ENCODE data around the gene PHYHIPL.

Gene PHYHIPL

GRCh38 chr10:59177031-59177797 lies 771 bp downstream of the PHYHIPL start (continued):
- TF ChIP-seq REST (tag by site-specific recombination; IDR thresholded peaks at IDR 0.05) (peak; percentile 98), ZNF398 (tag by site-specific recombination; IDR thresholded peaks at IDR 0.05) (no peak), ZFHX2 (tag by site-specific recombination; conservative IDR thresholded peaks at IDR 0.05) (no peak), BCL11B (tag by site-specific recombination; IDR thresholded peaks at IDR 0.05; ENCODE audit: low read depth) (no peak), ZBTB10 (tag by site-specific recombination; IDR thresholded peaks at IDR 0.05) (peak; percentile 3; the same call in 1 of the 2 replicates), ZBTB17 (tag by site-specific recombination; IDR thresholded peaks at IDR 0.05) (peak; percentile 63; the same call in 1 of the 2 replicates), ZNF280C (tag by site-specific recombination; IDR thresholded peaks at IDR 0.05) (no peak), HIC1 (tag by site-specific recombination; IDR thresholded peaks at IDR 0.05) (peak; percentile 43; the same call in 1 of the 2 replicates), ZNF501 (tag by site-specific recombination; IDR thresholded peaks at IDR 0.05) (0 out of 2 replicates have a peak, but pooled peaks have one; percentile 9), ZBTB8A (tag by site-specific recombination; IDR thresholded peaks at IDR 0.05) (peak; percentile 90)

- peaks cover 3% of the 10 kb centered on the region; the same call in 1 of the 2 replicates for H3K4me1 ChIP-seq (ENCODE audit: control insufficient read depth, insufficient read depth, low read length)
- H3K27ac ChIP-seq (ENCODE audit: extremely low read depth, low read depth, low read length), result no peak overlapping the region
- TF ChIP-seq REST (tag by site-specific recombination; IDR thresholded peaks at IDR 0.05) (no peak), ZNF747 (tag by site-specific recombination; IDR thresholded peaks at IDR 0.05) (no peak), MEIS1 (CRISPR knock-in tag; IDR thresholded peaks at IDR 0.05; ENCODE audit: borderline replicate concordance) (no peak), ZNF580 (tag by site-specific recombination; IDR thresholded peaks at IDR 0.05) (no peak), ZNF155 (tag by site-specific recombination; IDR thresholded peaks at IDR 0.05) (no peak), ZNF792 (tag by site-specific recombination; IDR thresholded peaks at IDR 0.05) (no peak), ZNF645 (tag by site-specific recombination; IDR thresholded peaks at IDR 0.05) (no peak)
- H3K4me3 ChIP-seq (ENCODE audit: low read depth, low read length), result no peak overlapping the region
- H3K36me3 ChIP-seq (ENCODE audit: control insufficient read depth in 2 of 2, insufficient read depth in 1 of 2, low read length in 2 of 2), result no peaks in the 10 kb centered on the region
- ChIA-PET CTCF (interaction anchor here (1.8 kb wide), 1 partner anchor 226 kb away, joined by 8 read pairs; no protein-coding TSS in a partner anchor), POLR2A (no interaction called here)
- no peaks in the 10 kb centered on the region for H3K9me3 ChIP-seq (ENCODE audit: control insufficient read depth, insufficient read depth, low read depth, low read length)
Observed at GRCh38 chr10:59177836-59178235, 1.4 kb downstream of the PHYHIPL start.
